HEK293 (cell line): ENCODE data around the gene NUP210.
"Not testable (repeated sequence)": the region's sequence is repeated elsewhere in the genome, so short reads cannot be mapped to it uniquely, and the experiment has no call there.

ENCODE experiments used
- PATZ1 ChIP-seq: fragments of 450-650 bp; formaldehyde crosslinking; IDR thresholded peaks from 2 replicates; pipeline ENCODE4 v1.5.1; 2016; ENCODE audit warnings: missing biosample characterization, missing genetic modification characterization
- ZBTB20 ChIP-seq: fragments of 450-650 bp; formaldehyde crosslinking; IDR thresholded peaks from 2 replicates; pipeline ENCODE4 v1.5.1; 2016; ENCODE audit warnings: missing biosample characterization, missing genetic modification characterization

GRCh38 chr3:13428678-13429077 lies 8.6 kb upstream of the NUP210 start:
- not testable (repeated sequence) for TF ChIP-seq ZBTB20, PATZ1 (tag by site-specific recombination)
